HG02759 (cell line): Measurements from ENCODE around the gene KCNS1.
"Not testable (repeated sequence)": the region's sequence is repeated elsewhere in the genome, so short reads cannot be mapped to it uniquely, and the experiment has no call there.

Source experiments
- ATAC-seq: cut with Tn5 transposase; IDR thresholded peaks from one replicate; pipeline ENCODE4 v1.9.1; 2021; ENCODE audit warnings: mild to moderate bottlenecking, moderate library complexity; ENCODE audit not compliant: unreplicated experiment

Gene KCNS1

DNA sequence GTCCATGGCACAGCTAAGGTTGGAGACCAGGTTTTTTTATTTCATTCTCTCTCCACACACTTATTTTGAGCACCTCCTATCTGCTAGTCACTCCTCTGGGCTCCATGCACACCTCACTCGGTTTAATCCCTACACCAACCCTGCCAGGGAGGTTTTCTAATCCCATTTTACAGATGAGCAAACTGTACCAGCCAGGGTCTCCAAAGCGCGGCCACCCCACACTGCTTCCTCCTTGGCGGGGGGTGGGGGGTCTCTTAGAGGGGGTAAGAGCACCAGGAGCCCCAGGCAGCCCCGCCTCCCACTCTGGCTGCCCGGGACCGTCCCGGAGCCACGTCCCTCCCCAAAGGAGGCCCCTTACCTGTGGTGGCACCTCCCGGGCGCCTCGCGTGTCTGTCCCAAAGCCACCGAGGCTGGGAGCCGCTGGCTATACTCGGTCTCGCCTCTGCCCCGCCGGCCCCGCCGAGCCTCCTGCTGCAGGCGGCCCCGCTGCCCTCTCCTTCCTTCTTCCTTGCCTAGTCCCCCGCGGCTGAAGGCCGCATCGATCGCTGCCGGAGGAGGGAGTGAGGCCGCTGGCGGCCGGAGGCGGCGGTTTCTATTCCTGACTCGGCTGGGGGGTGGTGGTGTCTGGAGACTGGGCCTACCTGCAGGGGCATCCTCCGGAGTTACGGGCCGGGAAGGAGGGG is at the start of gene KCNS1:
Gene KCNS1 (minus strand): TSS at position 565 of the 683 bp plus-strand sequence. CDS start 1,891 bp downstream, outside the sequence.
- no peak for ATAC-seq

DNA sequence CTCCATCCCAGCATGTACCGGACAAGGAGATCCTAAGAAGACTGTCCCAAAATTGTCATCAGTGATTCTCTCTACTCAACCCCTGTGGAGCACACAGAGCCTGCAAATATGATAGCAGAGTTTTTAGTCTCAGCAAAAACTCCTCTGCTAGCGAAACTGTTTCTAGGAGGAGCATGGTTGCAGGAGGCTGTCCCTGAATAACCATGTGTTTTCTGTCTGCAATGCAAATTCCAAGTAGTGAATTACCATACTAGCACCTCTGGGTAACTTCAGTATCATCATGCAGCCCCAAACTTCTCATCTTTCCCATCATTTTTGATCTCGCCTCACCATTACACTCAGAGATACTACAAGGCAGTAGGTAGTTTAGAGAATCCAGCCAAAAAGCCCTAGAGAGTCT is 48.1 kb upstream of the KCNS1 start:
- no peak for ATAC-seq

GRCh38 chr20:45140836-45141235 is 39.9 kb upstream of the KCNS1 start:
- ATAC-seq = no peak

GRCh38 chr20:45139733-45140375 is 38.9 kb upstream of the KCNS1 start:
- ATAC-seq = not testable (repeated sequence)

DNA sequence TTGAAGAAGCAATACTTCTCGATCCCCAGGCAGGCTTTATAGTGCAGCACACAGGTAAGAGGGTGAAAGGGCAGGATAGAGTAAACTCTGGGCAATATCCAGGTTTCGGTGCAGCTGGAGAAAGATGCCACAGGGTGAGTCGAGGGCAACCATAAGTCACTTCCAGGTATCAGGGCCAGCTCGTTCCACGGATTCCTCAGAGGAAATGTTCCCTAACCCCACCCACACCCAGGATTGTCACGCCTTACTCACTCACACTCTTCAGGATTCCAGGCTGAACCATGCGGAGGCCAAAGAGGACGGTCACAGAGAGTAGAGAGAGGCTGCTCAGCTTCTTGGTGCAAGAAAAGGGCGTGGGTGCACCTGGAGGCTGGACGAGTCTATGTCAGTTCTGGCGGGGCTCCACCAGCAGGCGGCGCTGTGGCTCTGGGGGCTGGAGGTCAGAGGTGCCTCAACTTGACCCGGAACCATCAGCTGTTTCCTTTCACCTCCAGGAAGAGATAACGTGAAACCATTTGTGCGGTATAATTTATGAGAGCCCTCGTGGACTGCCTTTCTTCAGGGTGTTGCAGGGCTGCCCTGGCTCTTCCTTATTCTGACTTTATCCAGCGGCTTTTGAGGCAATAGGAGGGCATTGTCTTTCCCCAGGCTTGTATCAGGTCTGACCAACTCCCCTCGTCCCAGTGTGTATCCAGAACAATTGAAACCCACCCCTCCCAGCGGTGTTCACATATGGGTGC is 37.8 kb upstream of the KCNS1 start:
- ATAC-seq = no peak

DNA sequence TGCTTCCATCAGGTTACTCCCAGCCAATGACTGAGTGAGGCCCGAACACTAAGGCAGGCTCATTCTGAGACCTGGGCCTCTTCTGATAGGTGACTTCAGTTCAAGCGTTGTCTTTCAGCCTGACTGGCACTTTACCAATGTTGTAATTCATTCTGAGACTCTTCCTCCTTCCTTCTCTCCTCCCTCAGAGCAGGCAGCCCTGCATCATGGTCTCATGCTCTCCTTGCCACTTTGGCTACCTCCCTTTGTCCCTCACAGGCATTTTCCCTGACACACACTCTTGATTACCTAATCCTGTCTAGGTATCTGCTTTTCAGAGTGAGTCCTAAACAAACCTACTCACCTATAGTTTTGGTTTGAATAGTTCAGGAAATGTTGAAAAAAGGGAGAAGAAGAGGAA is 36.0 kb upstream of the KCNS1 start:
- ATAC-seq = no peak

DNA sequence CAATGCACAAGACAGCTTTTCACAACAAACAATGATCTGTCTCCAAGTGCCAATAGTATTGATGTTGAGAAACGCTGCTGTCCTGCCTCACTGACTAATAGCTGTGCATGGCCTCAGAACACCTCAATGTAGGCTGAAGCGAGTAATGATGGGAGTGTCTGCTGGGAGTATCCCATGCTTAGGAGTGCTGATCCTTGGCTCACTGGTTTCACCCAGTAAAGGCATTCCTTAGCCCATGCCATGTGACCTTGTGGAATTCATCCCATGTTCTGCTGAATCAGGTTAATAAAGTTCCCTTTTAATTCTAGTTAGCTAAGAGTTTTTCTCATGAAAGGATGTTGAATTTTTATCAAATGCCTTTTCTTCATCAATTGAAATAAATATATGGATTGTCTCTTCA is 27.2 kb upstream of the KCNS1 start:
- ATAC-seq = no peak

DNA sequence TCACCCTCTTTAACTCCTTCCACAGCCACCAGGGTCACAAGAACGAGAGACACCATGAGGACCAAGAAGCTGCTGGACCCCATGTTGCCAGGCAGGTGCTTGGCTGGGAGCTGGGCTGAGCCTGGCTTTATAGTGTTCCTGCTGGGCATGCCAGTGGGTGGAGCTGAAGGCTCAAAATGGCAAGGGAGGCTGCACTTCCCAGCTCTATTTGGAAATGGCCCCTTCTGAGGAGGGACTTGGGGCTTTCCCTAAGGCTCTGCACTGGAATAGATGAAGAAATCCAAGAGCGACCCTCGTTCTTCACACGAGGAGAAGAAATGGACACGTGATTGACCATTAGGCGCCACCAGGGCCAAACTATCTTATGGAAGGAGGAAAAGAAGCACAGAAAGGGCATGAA is 23.4 kb upstream of the KCNS1 start, which contains the start of gene WFDC12:
Gene WFDC12 (minus strand): TSS at position 101 of the 400 bp plus-strand sequence. CDS start 18 bp downstream, at position 83.
- no peak for ATAC-seq

DNA sequence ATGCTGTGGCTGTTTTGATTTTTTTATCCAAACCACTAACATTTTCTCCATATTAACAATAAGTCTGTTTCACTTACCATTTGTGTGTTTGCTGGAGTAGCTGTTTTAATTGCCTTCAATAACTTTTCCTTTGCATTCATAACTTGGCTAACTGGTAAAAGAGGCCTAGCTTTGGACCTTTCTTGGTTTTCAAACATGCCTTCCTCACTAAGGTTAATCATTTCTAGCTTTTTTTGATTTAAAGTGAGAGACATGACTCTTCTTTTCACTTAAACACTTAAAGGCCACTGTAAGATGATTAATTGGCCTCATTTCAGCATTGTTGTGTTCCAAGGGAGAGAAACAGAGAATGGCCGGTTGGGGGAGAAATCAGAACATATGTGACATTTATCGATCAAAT is 20.5 kb upstream of the KCNS1 start:
- ATAC-seq = no peak

- ATAC-seq = no peak
Measured at GRCh38 chr20:45119556-45120266, 18.8 kb upstream of the KCNS1 start.

DNA sequence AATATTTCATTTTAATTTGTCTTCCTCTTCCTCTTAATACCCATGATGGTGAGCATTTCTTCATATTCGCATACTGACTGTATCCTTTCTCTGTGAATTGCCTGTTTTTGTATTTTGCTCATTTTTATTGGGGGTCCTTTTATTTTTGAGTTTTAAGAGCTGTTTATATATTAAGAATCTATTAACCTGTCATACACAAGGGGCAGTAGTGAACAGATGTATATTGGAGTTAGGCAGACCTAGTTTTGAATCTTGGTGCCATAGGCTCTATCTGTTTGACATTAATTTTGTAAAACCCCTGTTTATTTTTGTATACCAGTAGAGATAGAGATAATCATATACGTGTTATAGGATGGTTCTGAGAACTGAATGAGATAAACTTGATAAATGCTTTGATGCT is 17.1 kb upstream of the KCNS1 start:
- no peak for ATAC-seq

GRCh38 chr20:45117581-45117980 is 16.7 kb upstream of the KCNS1 start:
- ATAC-seq = no peak

GRCh38 chr20:45115829-45116228 is 14.9 kb upstream of the KCNS1 start:
- no peak for ATAC-seq

GRCh38 chr20:45115386-45115774 is 14.5 kb upstream of the KCNS1 start:
- ATAC-seq = no peak

- no peak for ATAC-seq
Measured at GRCh38 chr20:45114465-45115385, 13.8 kb upstream of the KCNS1 start, which contains the start of gene WFDC5. WFDC5 (minus strand) TSS chr20:45115174; CDS start chr20:45115083, 91 bp downstream.

DNA sequence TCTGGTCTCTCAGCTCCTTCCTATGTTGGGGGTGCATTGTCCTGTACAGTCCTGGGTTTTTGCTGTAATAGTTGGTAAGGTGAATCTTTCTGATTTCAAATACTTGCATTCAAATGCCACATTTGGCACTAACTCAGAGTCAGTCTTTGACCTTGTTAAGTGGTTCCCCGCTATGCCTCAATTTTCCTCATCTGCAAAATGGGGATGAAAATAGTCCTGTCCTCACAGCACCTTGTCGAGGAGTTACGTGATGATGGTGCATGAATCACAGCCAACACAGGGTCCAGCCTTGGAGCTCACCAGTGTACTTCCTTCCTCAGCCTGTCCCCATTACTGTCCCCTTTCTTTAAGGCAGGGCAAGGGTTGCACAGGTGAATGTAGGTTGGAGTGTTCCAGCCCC is 12.9 kb upstream of the KCNS1 start:
- no peak for ATAC-seq

DNA sequence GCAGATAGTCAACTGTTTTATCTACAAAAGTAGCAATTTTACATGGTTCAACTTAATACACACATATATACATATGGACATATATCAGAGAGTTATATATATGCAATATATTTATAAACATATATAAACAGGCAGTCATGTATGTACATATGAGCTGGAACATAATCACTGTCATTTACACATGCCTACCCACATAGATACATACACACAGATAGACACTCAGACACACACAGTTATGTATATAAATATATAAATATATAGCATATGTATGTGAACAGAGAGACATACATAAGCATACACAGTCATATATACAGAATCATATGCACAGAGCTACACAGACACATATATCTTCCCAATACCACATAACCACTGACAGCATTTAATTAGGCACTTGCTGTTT is 11.8 kb upstream of the KCNS1 start:
- no peak for ATAC-seq

GRCh38 chr20:45111799-45112471 is 11.0 kb upstream of the KCNS1 start:
- ATAC-seq = no peak

GRCh38 chr20:45111285-45111684 is 10.4 kb upstream of the KCNS1 start:
- ATAC-seq = no peak

DNA sequence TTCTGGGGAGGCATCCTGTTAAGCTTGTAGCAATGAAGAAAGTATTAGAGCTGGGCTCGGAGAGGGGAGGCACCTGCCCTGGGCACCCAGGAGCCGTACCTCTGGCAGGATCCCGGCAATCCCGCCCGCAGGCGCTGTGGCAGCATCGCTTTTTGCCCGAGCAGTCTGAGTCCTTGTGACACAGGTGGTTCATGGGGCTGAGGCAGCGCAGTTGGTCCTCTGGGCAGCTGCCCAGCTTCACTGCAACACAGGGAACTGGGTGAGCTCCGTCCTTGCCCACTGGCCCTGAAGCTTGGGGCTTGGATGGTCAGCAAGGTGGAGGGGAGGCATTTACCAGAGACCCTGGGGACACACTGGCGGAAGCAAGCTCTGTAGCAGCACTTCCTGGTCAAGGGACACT is 9.4 kb upstream of the KCNS1 start:
- no peak for ATAC-seq
